Activated T-cell treated with anti-CD3 and anti-CD28 coated beads, Interleukin-2, amount 50 U/mL, for 1 hour (primary cell): ENCODE data around the gene PKNOX1.
A peak's percentile ranks its signal among the peaks of the same experiment; 100 is the strongest.
"Not testable (repeated sequence)": the region's sequence is repeated elsewhere in the genome, so short reads cannot be mapped to it uniquely, and the experiment has no call there.

Source experiments
- DNase-seq: peaks from one replicate; pipeline ENCODE4 v3.0.0-alpha.2; 2020

The PKNOX1 gene

DNA sequence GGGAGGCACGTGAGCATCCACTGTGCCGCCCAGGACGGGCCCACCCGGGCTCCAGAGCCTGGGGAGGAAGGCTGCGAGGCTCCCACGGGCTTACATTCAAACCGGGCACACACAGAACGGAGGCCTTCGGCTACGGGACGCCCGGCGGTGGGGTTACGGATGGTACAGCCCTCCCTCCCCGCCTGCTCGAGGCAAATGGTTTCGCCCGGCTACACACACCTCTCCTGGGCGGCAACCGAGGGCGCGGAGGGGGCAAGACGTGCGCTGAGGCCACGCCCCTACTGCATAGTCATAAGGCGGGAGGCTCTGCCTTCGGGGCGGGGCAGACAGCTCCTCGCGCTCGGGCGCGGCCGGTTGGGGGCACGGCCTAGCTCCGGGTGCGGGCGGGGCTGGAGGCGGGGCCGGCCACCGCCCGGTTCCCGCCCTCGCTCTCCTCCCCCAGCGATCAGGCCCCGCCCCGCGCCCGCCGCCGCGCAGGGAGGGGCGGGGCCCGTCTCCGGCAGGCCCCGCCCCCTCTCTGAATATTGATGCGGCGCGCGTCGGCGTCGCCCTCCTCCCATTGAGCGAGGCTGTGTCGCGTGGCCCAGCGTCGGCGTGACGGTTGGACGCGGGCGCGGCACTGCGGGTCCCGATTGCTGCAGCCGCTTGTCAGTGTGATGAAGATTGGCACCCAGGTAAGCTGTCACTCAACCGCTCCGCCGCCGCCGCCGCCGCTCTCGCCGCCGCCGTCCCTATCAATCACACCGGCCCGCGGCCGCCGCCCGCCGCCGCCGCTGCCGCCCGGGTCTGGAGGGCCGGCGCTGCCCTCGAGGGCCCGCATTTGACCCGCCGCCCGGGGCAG is at the start of gene PKNOX1:
TSS of gene PKNOX1 (plus strand) at position 572 of the 841 bp plus-strand sequence. CDS start 29,820 bp downstream, outside the sequence.
- DNase-seq = peak; percentile 98

GRCh38 chr21:42925114-42925926 is 49.0 kb upstream of the PKNOX1 start, which contains the start of gene ERVH48-1:
Gene ERVH48-1, minus strand, starts transcription at chr21:42925630. Its CDS starts 6,624 bp downstream, at chr21:42919006.
- no peak for DNase-seq

GRCh38 chr21:42927474-42928200 is 46.7 kb upstream of the PKNOX1 start:
- DNase-seq = not testable (repeated sequence)

DNA sequence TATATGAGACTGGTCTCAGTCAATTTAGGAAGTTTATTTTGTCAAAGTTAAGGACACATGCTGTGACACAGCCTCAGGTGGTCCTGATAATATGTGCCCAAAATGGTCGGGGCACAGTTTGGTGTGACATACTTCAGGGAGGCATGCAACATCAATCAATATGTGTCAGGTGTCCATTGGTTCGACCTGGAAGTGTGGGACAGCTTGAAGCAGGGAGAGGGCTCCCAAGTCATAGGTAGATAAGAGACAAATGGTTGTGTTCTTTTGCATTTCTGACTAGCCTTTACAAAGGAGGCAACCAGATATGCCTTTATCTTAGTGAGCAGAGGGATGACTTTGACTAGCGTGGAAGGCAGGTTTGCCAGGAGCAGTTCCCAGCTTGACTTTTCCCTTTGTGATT is 44.4 kb upstream of the PKNOX1 start:
- no peak for DNase-seq

DNA sequence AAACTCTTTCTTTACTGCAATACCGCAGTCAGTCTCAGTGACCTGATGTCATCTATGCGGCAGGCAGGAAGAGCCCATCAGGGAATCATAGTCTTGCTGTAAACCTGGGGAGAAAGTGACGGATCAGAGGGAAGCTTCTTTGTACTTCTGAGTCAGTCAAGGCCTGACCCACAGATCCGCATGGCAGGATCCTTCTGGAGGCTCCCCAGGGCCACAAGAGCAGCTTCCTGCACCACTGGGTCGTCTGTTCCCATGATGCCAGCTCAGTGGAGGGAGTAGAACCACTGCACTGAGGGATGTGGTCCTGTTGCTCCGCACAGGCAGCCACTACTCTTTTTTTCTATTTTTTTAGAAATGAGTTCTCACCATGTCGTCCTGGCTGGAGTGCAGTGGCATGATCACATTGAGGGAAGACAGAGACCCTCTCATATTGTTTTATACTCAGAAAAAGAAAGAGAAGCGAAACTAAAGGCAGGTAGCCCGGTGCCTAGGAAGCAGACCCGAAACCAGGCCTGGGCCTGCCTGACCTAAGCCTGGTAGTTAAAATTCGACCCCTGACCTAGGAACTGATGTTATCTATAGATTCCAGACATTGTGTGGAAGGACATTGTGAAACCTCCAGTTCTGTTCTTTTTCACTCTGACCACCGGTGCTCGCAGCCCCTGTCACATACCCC is 42.7 kb upstream of the PKNOX1 start:
- DNase-seq = no peak

GRCh38 chr21:42932378-42933136 is 41.8 kb upstream of the PKNOX1 start:
- not testable (repeated sequence) for DNase-seq

DNA sequence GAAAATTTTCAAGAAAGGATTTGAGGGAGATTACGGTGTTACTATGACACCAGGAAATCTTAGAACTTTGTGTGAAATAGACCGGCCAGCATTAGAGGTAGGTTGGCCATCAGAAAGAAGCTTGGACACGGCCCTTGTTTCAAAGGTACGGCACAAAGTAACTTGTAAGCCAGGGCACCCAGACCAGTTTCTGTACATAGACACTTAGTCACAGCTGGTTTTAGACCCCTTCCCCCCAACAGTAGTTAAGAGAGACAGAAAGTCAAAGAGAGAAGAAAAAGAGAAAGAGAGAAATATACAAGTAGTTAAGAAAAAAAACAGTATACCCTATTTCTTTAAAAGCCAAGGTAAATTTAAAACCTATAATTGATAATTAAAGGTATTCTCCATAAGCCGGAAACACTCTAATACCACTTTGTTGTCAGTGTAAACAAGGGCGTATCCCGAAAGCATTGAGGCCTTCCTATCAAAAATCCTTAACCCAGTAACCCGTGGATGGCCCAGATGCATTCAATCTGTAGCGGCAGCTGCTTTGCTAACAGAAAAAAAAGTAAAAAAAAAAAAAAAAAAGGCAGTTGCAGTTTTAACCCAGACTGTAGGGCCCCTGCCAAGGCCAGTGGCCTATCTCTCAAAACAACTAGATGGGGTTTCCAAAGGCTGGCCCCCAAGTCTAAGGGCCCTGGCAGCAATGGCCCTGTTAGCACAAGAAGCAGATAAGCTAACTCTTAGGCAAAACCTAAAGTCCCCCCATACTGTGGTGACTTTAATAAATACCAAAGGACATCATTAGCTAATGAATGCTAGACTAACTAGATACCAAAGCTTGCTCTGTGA is 41.0 kb upstream of the PKNOX1 start:
- DNase-seq = not testable (repeated sequence)

GRCh38 chr21:42933973-42934372 is 40.4 kb upstream of the PKNOX1 start:
- DNase-seq = not testable (repeated sequence)

GRCh38 chr21:42936360-42936759 is 38.0 kb upstream of the PKNOX1 start:
- not testable (repeated sequence) for DNase-seq

DNA sequence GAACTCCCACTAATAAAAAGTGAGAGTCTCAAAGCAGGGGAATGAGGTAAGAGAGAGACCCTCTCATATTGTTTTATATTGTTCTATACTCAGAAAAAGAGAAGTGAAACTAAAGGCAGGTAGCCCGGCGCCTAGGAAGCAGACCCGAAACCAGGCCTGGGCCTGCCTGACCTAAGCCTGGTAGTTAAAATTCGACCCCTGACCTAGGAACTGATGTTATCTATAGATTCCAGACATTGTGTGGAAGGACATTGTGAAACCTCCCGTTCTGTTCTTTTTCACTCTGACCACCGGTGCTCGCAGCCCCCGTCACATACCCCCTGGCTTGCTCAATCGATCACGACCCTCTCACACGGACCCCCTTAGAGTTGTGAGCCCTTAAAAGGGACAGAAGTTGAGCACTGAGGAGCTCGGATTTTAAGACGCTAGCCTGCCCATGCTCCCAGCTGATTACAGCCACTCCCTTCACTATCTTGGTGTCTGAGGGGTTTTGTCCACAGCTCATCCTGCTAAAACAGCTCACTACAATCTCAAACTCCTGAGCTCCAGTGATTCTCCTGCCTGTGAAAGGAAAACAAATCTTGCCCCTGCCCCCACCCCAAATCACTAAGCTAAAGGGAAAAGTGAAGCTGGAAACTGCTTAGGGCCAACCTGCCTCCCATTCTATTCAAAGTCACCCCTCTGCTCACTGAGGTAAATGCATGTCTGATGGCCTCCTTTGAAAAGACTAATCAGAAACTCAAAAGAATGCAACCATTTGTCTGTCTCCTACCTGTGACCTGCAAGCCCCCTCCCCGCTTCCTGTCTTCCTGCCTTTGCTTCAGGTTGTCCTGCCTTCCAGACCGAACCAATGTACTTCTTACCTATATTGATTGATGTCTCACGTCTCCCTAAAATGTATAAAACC is 37.1 kb upstream of the PKNOX1 start:
- DNase-seq = not testable (repeated sequence)

DNA sequence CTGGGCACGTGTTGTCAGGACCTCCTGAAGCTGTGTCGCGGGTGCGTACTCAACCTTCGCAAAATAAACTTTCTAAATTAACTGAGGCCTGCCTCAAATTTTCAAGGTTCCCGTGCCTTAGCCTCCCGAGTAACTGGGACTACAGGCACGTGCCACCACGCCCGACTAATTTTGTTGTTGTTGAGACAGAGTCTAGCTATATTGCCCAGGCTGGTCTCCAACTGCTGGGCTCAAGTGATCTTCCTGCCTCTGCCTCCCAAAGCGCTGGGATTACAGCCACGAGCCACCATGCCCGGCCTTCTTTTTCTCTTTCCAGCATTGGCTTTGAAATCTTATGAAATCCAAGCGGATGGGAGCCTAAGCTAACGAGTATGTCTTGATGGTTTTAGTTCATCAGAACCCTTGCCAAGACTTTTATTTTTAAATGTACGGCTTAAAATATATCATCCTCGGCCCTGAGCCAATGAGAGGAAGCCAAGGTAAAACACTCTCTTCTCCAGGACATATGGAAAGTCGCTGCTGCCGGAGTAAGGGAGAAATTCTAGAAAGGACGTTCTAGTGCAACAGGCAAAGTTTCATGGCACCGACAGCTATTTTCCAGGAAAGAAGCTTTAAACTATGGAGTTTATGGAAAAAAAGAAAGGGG is 36.3 kb upstream of the PKNOX1 start:
- no peak for DNase-seq

- not testable (repeated sequence) for DNase-seq
Measured at GRCh38 chr21:42938606-42938995, 35.8 kb upstream of the PKNOX1 start.

- no peak for DNase-seq
Measured at GRCh38 chr21:42939582-42940413, 34.6 kb upstream of the PKNOX1 start.

DNA sequence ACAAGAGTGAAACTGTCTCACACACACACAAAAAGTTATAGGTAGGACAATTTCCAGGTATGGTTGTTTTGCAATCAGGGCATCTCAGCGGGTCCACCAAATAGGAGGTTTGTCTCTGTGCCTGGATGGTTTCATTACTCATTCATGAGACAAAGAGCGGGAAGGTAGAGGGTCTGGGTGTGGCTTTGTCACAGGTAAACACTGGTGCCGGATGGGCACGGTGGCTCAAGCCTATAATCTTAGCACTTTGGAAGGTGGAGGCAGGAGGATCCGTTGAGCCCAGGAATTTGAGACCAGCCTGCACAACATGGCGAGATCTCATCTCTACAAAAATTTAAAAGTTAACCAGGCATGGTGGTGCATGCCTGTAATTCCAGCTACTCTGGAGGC is 32.7 kb upstream of the PKNOX1 start:
- DNase-seq = no peak

- no peak for DNase-seq
Measured at GRCh38 chr21:42942244-42942643, 32.1 kb upstream of the PKNOX1 start.

DNA sequence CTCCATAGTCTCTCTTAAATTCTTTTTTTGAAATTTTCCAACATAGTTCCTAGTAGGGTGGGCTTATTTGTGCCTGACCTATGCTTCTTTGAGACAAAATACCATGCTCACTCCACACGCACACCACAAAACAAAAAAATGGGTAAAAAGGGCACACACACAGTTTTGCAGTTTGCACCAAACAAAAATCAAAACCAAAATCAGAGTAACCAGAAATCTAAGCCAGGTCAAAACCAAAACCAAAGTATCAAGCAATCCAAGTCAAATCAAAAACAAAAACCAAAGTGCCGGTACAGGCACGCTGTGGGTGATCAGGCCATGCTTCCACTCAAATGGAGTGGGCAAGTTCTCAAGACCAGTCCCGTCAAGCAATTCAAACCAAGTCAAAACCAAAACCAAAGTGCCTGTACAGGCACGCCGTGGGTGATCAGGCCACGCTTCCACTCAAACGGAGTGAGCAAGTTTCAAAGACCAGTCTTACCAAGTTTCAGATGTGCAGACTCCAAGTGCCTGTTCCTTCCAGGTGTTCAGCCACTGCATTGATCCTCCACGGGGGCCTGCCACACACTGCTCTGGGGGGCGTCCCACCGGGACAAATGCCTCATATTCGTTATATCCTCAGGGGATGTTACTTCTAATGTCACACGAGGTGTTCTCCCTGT is 25.1 kb upstream of the PKNOX1 start:
- not testable (repeated sequence) for DNase-seq

- DNase-seq = not testable (repeated sequence)
Measured at GRCh38 chr21:42951193-42951592, 23.2 kb upstream of the PKNOX1 start.
